ENCODE results near the gene ARRDC1.
A peak's percentile ranks its signal among the peaks of the same experiment; 100 is the strongest.

Gene ARRDC1

GRCh38 chr9:137575716-137576411 is 29.6 kb upstream of the ARRDC1 start:
- Histone ChIP-seq H3K4me2 (ENCODE audit: low read length) (peak overlapping the region; percentile 98), H3K27ac (ENCODE audit: low read depth, low read length) (peak overlapping the region; percentile 99), H3K4me1 (ENCODE audit: control insufficient read depth, low read length) (peaks cover 39% of the 10 kb centered on the region), H3K79me2 (ENCODE audit: control insufficient read depth, low read length) (peaks cover 63% of the 10 kb centered on the region), H3K9me3 (ENCODE audit: control insufficient read depth, insufficient read depth, low read length) (no peaks in the 10 kb centered on the region), H4K20me1 (ENCODE audit: control insufficient read depth, insufficient read depth, low read depth, low read length) (no peaks in the 10 kb centered on the region), H3F3A (ENCODE audit: control insufficient read depth, insufficient read depth) (peaks cover 17% of the 10 kb centered on the region), H3K9me2 (replicated peaks; ENCODE audit: control insufficient read depth, low read length) (no peaks in the 10 kb centered on the region), H3K4me3 (ENCODE audit: low read length) (peak overlapping the region; percentile 87), H3K27me3 (ENCODE audit: control insufficient read depth, low read length) (no peaks in the 10 kb centered on the region), H3K36me3 (ENCODE audit: control insufficient read depth, low read length) (peaks cover 64% of the 10 kb centered on the region)
- TF ChIP-seq EZH2phosphoT487 (IDR thresholded peaks at IDR 0.05; ENCODE audit: borderline replicate concordance, low read length) (no peak), CTCF (IDR thresholded peaks at IDR 0.05; ENCODE audit: low read depth, low read length, poor library complexity, severe bottlenecking) (peak; percentile 57)

GRCh38 chr9:137578518-137579258 is 26.8 kb upstream of the ARRDC1 start, which contains the start of gene DPH7:
Gene DPH7 (minus strand): TSS chr9:137578925. CDS start chr9:137578777, 148 bp downstream.
- Histone ChIP-seq H3K79me2 (ENCODE audit: control insufficient read depth, low read length) (peaks cover 57% of the 10 kb centered on the region), H3K9me2 (replicated peaks; ENCODE audit: control insufficient read depth, low read length) (no peaks in the 10 kb centered on the region), H3K4me3 (ENCODE audit: low read length) (peak within 1 kb of the TSS; percentile 87), H3K4me2 (ENCODE audit: low read length) (peak within 1 kb of the TSS; percentile 98), H4K20me1 (ENCODE audit: control insufficient read depth, insufficient read depth, low read depth, low read length) (no peaks in the 10 kb centered on the region), H3K4me1 (ENCODE audit: control insufficient read depth, low read length) (peaks cover 39% of the 10 kb centered on the region), H3K9me3 (ENCODE audit: control insufficient read depth, insufficient read depth, low read length) (no peaks in the 10 kb centered on the region), H3K36me3 (ENCODE audit: control insufficient read depth, low read length) (peaks cover 78% of the 10 kb centered on the region), H3K27ac (ENCODE audit: low read depth, low read length) (peak within 1 kb of the TSS; percentile 99), H3K27me3 (ENCODE audit: control insufficient read depth, low read length) (no peaks in the 10 kb centered on the region), H3F3A (ENCODE audit: control insufficient read depth, insufficient read depth) (peaks cover 20% of the 10 kb centered on the region)
- TF ChIP-seq EZH2phosphoT487 (IDR thresholded peaks at IDR 0.05; ENCODE audit: borderline replicate concordance, low read length) (no peak), CTCF (IDR thresholded peaks at IDR 0.05; ENCODE audit: low read depth, low read length, poor library complexity, severe bottlenecking) (peak; percentile 91)

DNA sequence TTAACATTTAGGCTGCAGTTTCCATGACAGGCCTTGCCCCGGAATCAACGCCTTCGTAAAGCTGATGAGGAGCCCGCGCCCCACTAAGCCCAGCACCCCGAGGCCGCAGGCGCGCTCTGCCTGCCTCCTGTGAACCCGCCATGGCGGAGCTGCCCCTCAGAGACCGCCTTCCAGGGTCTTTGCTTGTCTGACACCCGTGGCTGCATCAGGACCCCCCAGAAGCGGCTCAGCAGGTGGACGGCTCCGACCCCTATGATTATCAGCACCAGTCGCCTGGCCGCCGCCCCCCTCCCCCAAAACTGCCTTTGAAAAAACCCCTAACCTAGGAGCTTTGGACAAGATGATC is 26.3 kb upstream of the ARRDC1 start:
- H3K4me3 ChIP-seq (ENCODE audit: low read length): no peak overlapping the region
- no peaks in the 10 kb centered on the region for H3K27me3 ChIP-seq (ENCODE audit: control insufficient read depth, low read length)
- peaks cover 78% of the 10 kb centered on the region for H3K36me3 ChIP-seq (ENCODE audit: control insufficient read depth, low read length)
- H4K20me1 ChIP-seq (ENCODE audit: control insufficient read depth, insufficient read depth, low read depth, low read length): no peaks in the 10 kb centered on the region
- H3K4me1 ChIP-seq (ENCODE audit: control insufficient read depth, low read length): peaks cover 38% of the 10 kb centered on the region
- H3K9me3 ChIP-seq (ENCODE audit: control insufficient read depth, insufficient read depth, low read length): no peaks in the 10 kb centered on the region
- H3K79me2 ChIP-seq (ENCODE audit: control insufficient read depth, low read length): peaks cover 56% of the 10 kb centered on the region
- H3K9me2 ChIP-seq (replicated peaks; ENCODE audit: control insufficient read depth, low read length): no peaks in the 10 kb centered on the region
- H3K27ac ChIP-seq (ENCODE audit: low read depth, low read length): no peak overlapping the region
- H3F3A ChIP-seq (ENCODE audit: control insufficient read depth, insufficient read depth): peaks cover 20% of the 10 kb centered on the region
- H3K4me2 ChIP-seq (ENCODE audit: low read length): peak overlapping the region; percentile 98; the same call in 1 of the 2 replicates
- no peak for TF ChIP-seq CTCF (IDR thresholded peaks at IDR 0.05; ENCODE audit: low read depth, low read length, poor library complexity, severe bottlenecking)
- no peak for TF ChIP-seq EZH2phosphoT487 (IDR thresholded peaks at IDR 0.05; ENCODE audit: borderline replicate concordance, low read length)

All from DOHH2 (cell line).